AG04449 (cell line): ENCODE data around the gene KBTBD13.
"Not testable (repeated sequence)": the region's sequence is repeated elsewhere in the genome, so short reads cannot be mapped to it uniquely, and the experiment has no call there.

ENCODE experiments used
- CTCF ChIA-PET: fragments of 350-600 bp; formaldehyde crosslinking; extraction: SDS; loops from one replicate; lab custom pipeline; 2021; ENCODE audit warnings: antibody characterized with exemption; lab: Yijun Ruan, JAX
- POLR2A ChIA-PET: fragments of 400-600, 350-600 bp; formaldehyde crosslinking; extraction: SDS; loops from one replicate; lab custom pipeline; 2020; ENCODE audit warnings: antibody characterized with exemption, inconsistent platforms; lab: Yijun Ruan, JAX
- DNase-seq: peaks from one replicate; pipeline ENCODE4 v3.0.0-alpha.2; 2010; ENCODE audit warnings: low read depth, low spot score
- H3K4me3 ChIP-seq: 2 replicates; pipeline ENCODE4 v1.5.1; 2011; ENCODE audit warnings: low read depth, mild to moderate bottlenecking, control low read depth, low read length
- CTCF ChIP-seq: IDR thresholded peaks from one replicate; pipeline ENCODE4 v1.5.1; 2011; ENCODE audit warnings: mild to moderate bottlenecking, moderate library complexity, low read length, control low read depth, inconsistent platforms; ENCODE audit not compliant: insufficient read depth; ENCODE audit errors: missing control alignments

The KBTBD13 gene

GRCh38 chr15:65092911-65093792 is 16.6 kb downstream of the KBTBD13 start:
- no peak for DNase-seq
- CTCF ChIA-PET, result interaction anchor here (1.6 to 5.4 kb wide), 4 partner anchors 8 to 39 kb away, joined by 7 to 39 read pairs (median 8); no protein-coding TSS in a partner anchor
- H3K4me3 ChIP-seq, result no peak overlapping the region
- POLR2A ChIA-PET, result no interaction called here
- TF ChIP-seq CTCF, result no peak

GRCh38 chr15:65093793-65094170 is 17.2 kb downstream of the KBTBD13 start:
- CTCF ChIA-PET, result interaction anchor here (1.8 to 5.4 kb wide), 5 partner anchors 8 to 60 kb away, joined by 7 to 39 read pairs (median 8); no protein-coding TSS in a partner anchor
- DNase-seq, H3K4me3 ChIP-seq, POLR2A ChIA-PET: not testable (repeated sequence)

- DNase-seq, result no peak
- CTCF ChIA-PET, result interaction anchor here (1.3 to 5.4 kb wide), 6 partner anchors 9 to 60 kb away, joined by 3 to 39 read pairs (median 8); partner anchors contain the start of gene KBTBD13
Measured at GRCh38 chr15:65094294-65094995, 17.9 kb downstream of the KBTBD13 start.

GRCh38 chr15:65095011-65095746 is 18.6 kb downstream of the KBTBD13 start:
- no peak for TF ChIP-seq CTCF
- CTCF ChIA-PET, result interaction anchor here (1.0 to 5.4 kb wide), 8 partner anchors 8 to 61 kb away, joined by 3 to 39 read pairs (median 6); partner anchors contain the start of gene KBTBD13
- POLR2A ChIA-PET, result interaction anchor here (0.8 kb wide), 1 partner anchor 12 kb away, joined by 3 read pairs; no protein-coding TSS in a partner anchor
- H3K4me3 ChIP-seq, result no peak overlapping the region
- DNase-seq, result no peak

More at GRCh38 chr15:65094294-65094995, 17.9 kb downstream of the KBTBD13 start:
- TF ChIP-seq CTCF, result no peak
- POLR2A ChIA-PET, result no interaction called here
- no peak overlapping the region for H3K4me3 ChIP-seq

GRCh38 chr15:65095747-65096104 is 19.2 kb downstream of the KBTBD13 start:
- no peak for DNase-seq
- no peak for TF ChIP-seq CTCF
- no peak overlapping the region for H3K4me3 ChIP-seq
- POLR2A ChIA-PET, result interaction anchor here (0.8 kb wide), 1 partner anchor 11 kb away, joined by 3 read pairs; no protein-coding TSS in a partner anchor
- CTCF ChIA-PET, result interaction anchor here (1.0 to 5.4 kb wide), 8 partner anchors 8 to 62 kb away, joined by 3 to 39 read pairs (median 6); partner anchors contain the start of gene KBTBD13
